H1 (cell line): Measurements from ENCODE around the gene FOXO1. TPM values are rescaled to one million over a fixed set of nuclear protein-coding genes. Genes with fewer than 3 reads are reported as not detected.

ENCODE experiments used
- BACH1 ChIP-seq: IDR thresholded peaks from 2 replicates; pipeline ENCODE4 v1.6.1; 2012; ENCODE audit warnings: low read length, improper control_type of control experiment
- EZH2 ChIP-seq: fragments of 200-600 bp; sonication (generic); IDR thresholded peaks from 2 replicates; pipeline ENCODE4 v1.7.1; 2012; ENCODE audit warnings: low read depth, mild to moderate bottlenecking, moderate library complexity, low read length, inconsistent platforms; ENCODE audit not compliant: severe bottlenecking
- GABPA ChIP-seq: IDR thresholded peaks from 2 replicates; pipeline ENCODE4 v1.6.1; 2011; ENCODE audit warnings: mild to moderate bottlenecking, low read length, moderate library complexity, borderline replicate concordance; ENCODE audit not compliant: insufficient read depth
- JUN ChIP-seq: IDR thresholded peaks from 2 replicates; pipeline ENCODE4 v1.6.1; 2011; ENCODE audit warnings: low read depth, mild to moderate bottlenecking, improper control_type of control experiment, low read length
- KDM4A ChIP-seq: IDR thresholded peaks from one replicate; pipeline ENCODE4 v1.7.1; 2012; ENCODE audit warnings: low read depth, mild to moderate bottlenecking, moderate library complexity, low read length, inconsistent platforms; ENCODE audit not compliant: severe bottlenecking
- polyA plus RNA-seq, 7 experiments: library from polyadenylated mRNA; depleted of rRNA in 3 of 7; stranded (reverse) in 5 of 7; unstranded in 2 of 7; fragments of >200 nt in 5 of 7; fragments of 200-250 nt in 2 of 7; gene quantifications; 1 replicate in 5 of 7; 2 replicates in 1 of 7; 4 replicates in 1 of 7; pipeline versions ENCODE4 v1.2.1 to v1.2.3, GENCODE V29; 2011 to 2013; ENCODE audit warnings: missing spikeins in 2 of 7, mixed read lengths in 2 of 7
- total RNA-seq: library from RNA; stranded (reverse); fragmentation: NEBNext Ultra II Directional; extraction: Animal tissue kit (Norgen Biotek cat#: 25700); gene quantifications from 2 replicates; pipeline ENCODE4 v1.2.1, GENCODE V29; 2021

FOXO1 gene
- total and polyA plus RNA-seq, 2 of the 8 experiments (the other 6 are each of a cell fraction or from before 2014, with no cell fraction given), result 35.3 to 56.9 TPM

- TF ChIP-seq EZH2 (no peak), GABPA (no peak), JUN (no peak), KDM4A (no peak), BACH1 (no peak)
These were observed 70.7 kb downstream of the FOXO1 start (continued) for GRCh38 chr13:40595693-40596092.
